OCI-LY7 (cell line): Measurements from ENCODE around the gene VPS37C. TPM values are rescaled to one million over a fixed set of nuclear protein-coding genes. Genes with fewer than 3 reads are reported as not detected.

Experiments used
- BruUV-seq: library from RNA; stranded (reverse); fragments of 400-500 nt; replicated peaks from 2 replicates; lab custom pipeline; 2021; lab: Mats Ljungman, UMichigan
- CTCF ChIA-PET: fragments of 300-600 bp; sonication (Branson Sonifier 250); formaldehyde crosslinking; loops from one replicate; lab custom pipeline; 2022; ENCODE audit warnings: antibody characterized with exemption; ENCODE audit not compliant: unreplicated experiment; lab: Charles Lee
- POLR2A ChIA-PET: fragments of 300-600 bp; sonication (Branson Sonifier 250); formaldehyde crosslinking; loops from one replicate; lab custom pipeline; 2022; ENCODE audit warnings: antibody characterized with exemption; lab: Charles Lee
- DNase-seq: peaks from one replicate; pipeline ENCODE4 v3.0.0-alpha.2; 2015; ENCODE audit warnings: low spot score
- H2AFZ ChIP-seq: fragments of 200-600 bp; sonication (generic), shearing (Covaris generic); 2 replicates; pipeline ENCODE4 v1.6.1; 2014; ENCODE audit warnings: mild to moderate bottlenecking, antibody characterized with exemption, low read length, moderate library complexity
- H3K27ac ChIP-seq: fragments of 200-600 bp; sonication (generic); 2 replicates; pipeline ENCODE4 v1.5.1; 2014; ENCODE audit warnings: mixed run types, low read depth, mild to moderate bottlenecking, moderate library complexity, low read length, inconsistent platforms; ENCODE audit not compliant: poor library complexity, severe bottlenecking
- H3K36me3 ChIP-seq: fragments of 200-600 bp; sonication (generic); 2 replicates; pipeline ENCODE4 v1.6.1; 2014; ENCODE audit warnings: mild to moderate bottlenecking, antibody characterized with exemption, low read length, moderate library complexity, mixed read lengths; ENCODE audit not compliant: insufficient read depth
- H3K4me1 ChIP-seq: fragments of 200-600 bp; sonication (generic); 2 replicates; pipeline ENCODE4 v1.5.1; 2014; ENCODE audit warnings: mild to moderate bottlenecking, low read length; ENCODE audit not compliant: insufficient read depth, poor library complexity, severe bottlenecking
- H3K4me2 ChIP-seq: fragments of 200-600 bp; sonication (generic); 2 replicates; pipeline ENCODE4 v1.6.1; 2014; ENCODE audit warnings: mild to moderate bottlenecking, low read length
- H3K4me3 ChIP-seq: fragments of 200-600 bp; sonication (generic); 2 replicates; pipeline ENCODE4 v1.5.1; 2014; ENCODE audit warnings: mild to moderate bottlenecking, low read depth, low read length; ENCODE audit not compliant: poor library complexity, severe bottlenecking
- H3K79me2 ChIP-seq: fragments of 200-600 bp; sonication (generic); 2 replicates; pipeline ENCODE4 v1.6.1; 2016; ENCODE audit warnings: low read depth, mild to moderate bottlenecking, low read length, moderate library complexity, mixed read lengths; ENCODE audit not compliant: insufficient read depth
- H3K9me2 ChIP-seq: fragments of 200-600 bp; sonication (generic); 2 replicates; pipeline ENCODE4 v1.6.1; 2016; ENCODE audit warnings: mild to moderate bottlenecking, low read length, mixed read lengths; ENCODE audit not compliant: insufficient read depth
- H3K9me3 ChIP-seq: fragments of 200-600 bp; sonication (generic); 2 replicates; pipeline ENCODE4 v1.6.1; 2014; ENCODE audit warnings: mild to moderate bottlenecking, mixed run types, low read length, mixed read lengths
- H4K20me1 ChIP-seq: fragments of 200-600 bp; sonication (generic); 2 replicates; pipeline ENCODE4 v1.6.1; 2014; ENCODE audit warnings: mild to moderate bottlenecking, antibody characterized with exemption, low read length, moderate library complexity, mixed read lengths; ENCODE audit not compliant: insufficient read depth
- CTCF ChIP-seq: fragments of 200-600 bp; sonication (generic); conservative IDR thresholded peaks from 2 replicates; pipeline ENCODE4 v1.5.1; 2014; ENCODE audit warnings: mild to moderate bottlenecking, antibody characterized with exemption, low read length, moderate library complexity, mixed read lengths
- EZH2phosphoT487 ChIP-seq: fragments of 200-600 bp; sonication (generic); IDR thresholded peaks from 2 replicates; pipeline ENCODE4 v1.6.1; 2018; ENCODE audit warnings: low read depth, borderline replicate concordance, mild to moderate bottlenecking, mixed run types, antibody characterized with exemption, low read length, moderate library complexity, mixed read lengths
- intact Hi-C: fragments of 100-400 bp; cut with micrococcal nuclease; formaldehyde crosslinking; loops from one replicate; pipeline ENCODE4 v1.10.0; 2022; ENCODE audit not compliant: unreplicated experiment
- total RNA-seq, 2 experiments: library from RNA; depleted of rRNA in 1 of 2; stranded (reverse); fragments of >200 nt in 1 of 2; shearing (Covaris generic) in 1 of 2; gene quantifications; 2 replicates each; pipeline ENCODE4 v1.2.3, GENCODE V29; 2014 to 2022

Gene VPS37C
- total RNA-seq, 2 experiments from 2014 or later: 10.3 to 12.8 TPM

- H3K4me1 ChIP-seq: peaks cover 8% of the 10 kb centered on the region
- H4K20me1 ChIP-seq: no peaks in the 10 kb centered on the region
- H3K4me3 ChIP-seq: no peak overlapping the region
- no TSS peak for BruUV-seq
- ChIA-PET POLR2A (no interaction called here), CTCF (no interaction called here)
- no peak overlapping the region for H3K27ac ChIP-seq
- no peak for DNase-seq
- no peak overlapping the region for H3K4me2 ChIP-seq
- no peaks in the 10 kb centered on the region for H3K9me3 ChIP-seq
- H3K79me2 ChIP-seq: no peaks in the 10 kb centered on the region
- intact Hi-C loops: no loop called here
- H3K9me2 ChIP-seq: no peaks in the 10 kb centered on the region
- TF ChIP-seq CTCF: no peak
- H3K36me3 ChIP-seq: no peaks in the 10 kb centered on the region
- H2AFZ ChIP-seq: no peak overlapping the region
Observed at GRCh38 chr11:61132646-61133045, 28.6 kb downstream of the VPS37C start.

- ChIA-PET CTCF (no interaction called here), POLR2A (no interaction called here)
Observed at GRCh38 chr11:61131998-61132555, 29.1 kb downstream of the VPS37C start.

GRCh38 chr11:61131586-61131985 lies 29.6 kb downstream of the VPS37C start:
- no peak for DNase-seq
- no TSS peak for BruUV-seq
- Histone ChIP-seq H3K4me2 (no peak overlapping the region), H3K27ac (no peak overlapping the region), H3K4me1 (peaks cover 8% of the 10 kb centered on the region), H3K36me3 (no peaks in the 10 kb centered on the region), H3K9me3 (no peaks in the 10 kb centered on the region), H4K20me1 (no peaks in the 10 kb centered on the region), H3K9me2 (no peaks in the 10 kb centered on the region), H3K4me3 (no peak overlapping the region), H3K79me2 (no peaks in the 10 kb centered on the region), H2AFZ (no peak overlapping the region)
- TF ChIP-seq EZH2phosphoT487 (no peak), CTCF (no peak)
- POLR2A ChIA-PET: no interaction called here
- CTCF ChIA-PET: no interaction called here
- intact Hi-C loops: no loop called here

More at GRCh38 chr11:61131998-61132555, 29.1 kb downstream of the VPS37C start:
- Histone ChIP-seq H3K27ac (no peak overlapping the region), H3K9me3 (no peaks in the 10 kb centered on the region), H3K9me2 (no peaks in the 10 kb centered on the region), H3K4me3 (no peak overlapping the region), H4K20me1 (no peaks in the 10 kb centered on the region), H3K36me3 (no peaks in the 10 kb centered on the region), H2AFZ (no peak overlapping the region), H3K4me2 (no peak overlapping the region), H3K4me1 (peaks cover 8% of the 10 kb centered on the region), H3K79me2 (no peaks in the 10 kb centered on the region)
- DNase-seq: no peak
- BruUV-seq: no TSS peak
- intact Hi-C loops: no loop called here
- TF ChIP-seq EZH2phosphoT487 (no peak), CTCF (no peak)
